Hepatocyte (in vitro differentiated cells): ENCODE measurements around the gene ANKS6. TPM values are rescaled to one million over a fixed set of nuclear protein-coding genes. Genes with fewer than 3 reads are reported as not detected.

Experiments
- DNase-seq: peaks from one replicate; pipeline ENCODE4 v3.0.0-alpha.2; 2016; ENCODE audit warnings: low spot score
- H2AFZ ChIP-seq: fragments of 200-600 bp; sonication (generic); 2 replicates; pipeline ENCODE4 v1.6.0; 2016; ENCODE audit warnings: antibody characterized with exemption, mild to moderate bottlenecking
- H3K27ac ChIP-seq: fragments of 200-600 bp; sonication (generic); 2 replicates; pipeline ENCODE4 v1.5.1; 2016; ENCODE audit warnings: mild to moderate bottlenecking
- H3K27me3 ChIP-seq: fragments of 200-600 bp; sonication (generic); 2 replicates; pipeline ENCODE4 v1.6.1; 2016
- H3K36me3 ChIP-seq: fragments of 200-600 bp; sonication (generic); replicated peaks from 2 replicates; pipeline ENCODE4 v1.5.1; 2016; ENCODE audit warnings: low read depth; ENCODE audit not compliant: insufficient read depth
- H3K4me1 ChIP-seq: fragments of 200-600 bp; sonication (generic); 2 replicates; pipeline ENCODE4 v1.5.1; 2016; ENCODE audit warnings: mild to moderate bottlenecking, moderate library complexity; ENCODE audit not compliant: insufficient read depth
- H3K4me2 ChIP-seq: fragments of 200-600 bp; sonication (generic); 2 replicates; pipeline ENCODE4 v1.6.0; 2016
- H3K4me3 ChIP-seq: fragments of 200-600 bp; sonication (generic); 2 replicates; pipeline ENCODE4 v1.5.1; 2016; ENCODE audit warnings: mild to moderate bottlenecking
- H3K79me2 ChIP-seq: fragments of 200-600 bp; sonication (generic); 2 replicates; pipeline ENCODE4 v1.6.0; 2017; ENCODE audit warnings: mild to moderate bottlenecking
- H3K9me2 ChIP-seq: fragments of 200-600 bp; sonication (generic); replicated peaks from 2 replicates; pipeline ENCODE4 v1.6.0; 2017; ENCODE audit warnings: mild to moderate bottlenecking; ENCODE audit not compliant: insufficient read depth
- H3K9me3 ChIP-seq: fragments of 200-600 bp; sonication (generic); 2 replicates; pipeline ENCODE4 v1.5.1; 2016; ENCODE audit warnings: low read depth, mild to moderate bottlenecking
- H4K20me1 ChIP-seq: fragments of 200-600 bp; sonication (generic); 2 replicates; pipeline ENCODE4 v1.6.0; 2016; ENCODE audit warnings: mild to moderate bottlenecking; ENCODE audit not compliant: insufficient read depth, poor library complexity, severe bottlenecking
- CTCF ChIP-seq: fragments of 200-600 bp; sonication (generic); IDR thresholded peaks from 2 replicates; pipeline ENCODE4 v1.5.1; 2016; ENCODE audit warnings: antibody characterized with exemption, mild to moderate bottlenecking; ENCODE audit not compliant: poor library complexity
- EZH2 ChIP-seq: fragments of 200-600 bp; sonication (generic); IDR thresholded peaks from 2 replicates; pipeline ENCODE4 v1.6.1; 2016; ENCODE audit warnings: antibody characterized with exemption, mild to moderate bottlenecking, borderline replicate concordance
- EZH2phosphoT487 ChIP-seq: fragments of 200-600 bp; sonication (generic); IDR thresholded peaks from one replicate; pipeline ENCODE4 v1.6.1; 2018; ENCODE audit warnings: antibody characterized with exemption, mild to moderate bottlenecking, low read depth, moderate library complexity; ENCODE audit not compliant: unreplicated experiment, severe bottlenecking
- WGBS: methylation state at CpG from one replicate; pipeline ENCODE4 v1.1.6; 2016; ENCODE audit warnings: low lambda C conversion rate; ENCODE audit errors: missing lambda C conversion rate; 5-methylcytosine and 5-hydroxymethylcytosine counted together
- polyA plus RNA-seq: library from polyadenylated mRNA; unstranded; fragments of >200 nt; fragmentation: Nextera tagmentation; extraction: Ambion mirVana; gene quantifications from 2 replicates; pipeline ENCODE4 v1.2.1, GENCODE V29; 2016
- total RNA-seq: library from RNA; depleted of rRNA; stranded (reverse); fragments of >200 nt; gene quantifications from 2 replicates; pipeline ENCODE4 v1.2.3, GENCODE V29; 2014

Gene ANKS6
- total and polyA plus RNA-seq, 2 experiments from 2014 or later = 21.3 to 22.9 TPM

- no peaks in the 10 kb centered on the region for H3K9me2 ChIP-seq
- no peak for TF ChIP-seq EZH2phosphoT487
- TF ChIP-seq EZH2 = no peak
- no peak for TF ChIP-seq CTCF
- H3K4me2 ChIP-seq = no peak overlapping the region
- no peaks in the 10 kb centered on the region for H3K27me3 ChIP-seq
- H3K9me3 ChIP-seq = no peaks in the 10 kb centered on the region
- H2AFZ ChIP-seq = no peak overlapping the region
- H3K4me3 ChIP-seq = no peak overlapping the region
- 99% methylated on average over 4 of the region's 4 CpGs for WGBS
- no peaks in the 10 kb centered on the region for H4K20me1 ChIP-seq
- H3K27ac ChIP-seq = no peak overlapping the region
- no peak for DNase-seq
- H3K36me3 ChIP-seq = no peaks in the 10 kb centered on the region
- no peaks in the 10 kb centered on the region for H3K4me1 ChIP-seq
- no peaks in the 10 kb centered on the region for H3K79me2 ChIP-seq
Measured at GRCh38 chr9:98839724-98840123, 43.4 kb upstream of the ANKS6 start.

- WGBS = 93% methylated on average over 6 of the region's 6 CpGs
- no peak for TF ChIP-seq EZH2
- TF ChIP-seq EZH2phosphoT487 = no peak
- no peak for TF ChIP-seq CTCF
- no peak overlapping the region for H3K27ac ChIP-seq
- no peak for DNase-seq
- H2AFZ ChIP-seq = no peak overlapping the region
- H3K27me3 ChIP-seq = no peaks in the 10 kb centered on the region
- no peaks in the 10 kb centered on the region for H3K36me3 ChIP-seq
- H3K4me2 ChIP-seq = no peak overlapping the region
- no peaks in the 10 kb centered on the region for H3K9me3 ChIP-seq
- H3K4me1 ChIP-seq = no peaks in the 10 kb centered on the region
- no peaks in the 10 kb centered on the region for H3K79me2 ChIP-seq
- no peaks in the 10 kb centered on the region for H4K20me1 ChIP-seq
- H3K4me3 ChIP-seq = no peak overlapping the region
- H3K9me2 ChIP-seq = no peaks in the 10 kb centered on the region
Measured at GRCh38 chr9:98838868-98839565, 42.7 kb upstream of the ANKS6 start.

GRCh38 chr9:98838155-98838867 is 42.0 kb upstream of the ANKS6 start:
- WGBS = 96% methylated on average over 6 of the region's 6 CpGs
- no peak for TF ChIP-seq EZH2
- TF ChIP-seq CTCF = no peak
- TF ChIP-seq EZH2phosphoT487 = no peak
- no peak overlapping the region for H2AFZ ChIP-seq

More at GRCh38 chr9:98838155-98838867, 42.0 kb upstream of the ANKS6 start:
- H3K4me3 ChIP-seq = no peak overlapping the region
- no peaks in the 10 kb centered on the region for H3K79me2 ChIP-seq
- H3K27me3 ChIP-seq = no peaks in the 10 kb centered on the region
- DNase-seq = no peak
- no peaks in the 10 kb centered on the region for H3K4me1 ChIP-seq
- no peaks in the 10 kb centered on the region for H3K9me3 ChIP-seq
- H4K20me1 ChIP-seq = no peaks in the 10 kb centered on the region
- H3K36me3 ChIP-seq = no peaks in the 10 kb centered on the region
- no peak overlapping the region for H3K27ac ChIP-seq
- H3K4me2 ChIP-seq = no peak overlapping the region
- H3K9me2 ChIP-seq = no peaks in the 10 kb centered on the region
